ENCODE data around the gene RFC2.

GRCh38 chr7:74223711-74224510 is 30.3 kb downstream of the RFC2 start:
- TF ChIP-seq GATA3 (IDR thresholded peaks at IDR 0.05; ENCODE audit: borderline replicate concordance) (no peak), POLR2A (IDR thresholded peaks at IDR 0.05; ENCODE audit: low read length) (no peak), CBX2 (IDR thresholded peaks at IDR 0.05; ENCODE audit: borderline replicate concordance, low read depth) (no peak), CHD4 (IDR thresholded peaks at IDR 0.05; ENCODE audit: borderline replicate concordance) (no peak), POLR2AphosphoS2 (conservative IDR thresholded peaks at IDR 0.05; ENCODE audit: low read length) (no peak), NR3C1 (IDR thresholded peaks at IDR 0.05) (no peak), RNF2 (IDR thresholded peaks at IDR 0.05; ENCODE audit: borderline replicate concordance, low read depth) (no peak), RFX5 (IDR thresholded peaks at IDR 0.05) (no peak), CTCF (IDR thresholded peaks at IDR 0.05) (no peak), CHD2 (IDR thresholded peaks at IDR 0.05; ENCODE audit: low read length, partially characterized antibody) (no peak), JUN (IDR thresholded peaks at IDR 0.05) (no peak), EP300 (IDR thresholded peaks at IDR 0.05) (no peak)
